HepG2 (cell line): Measurements from ENCODE around the gene CCN2. TPM values are rescaled to one million over a fixed set of nuclear protein-coding genes. Genes with fewer than 3 reads are reported as not detected.

Experiments
- ATF7-NPFF ChIP-seq: sonication (generic); formaldehyde crosslinking; IDR thresholded peaks from 2 replicates; pipeline ENCODE4 v1.8.1; 2023; ENCODE audit warnings: mild to moderate bottlenecking, low read depth, missing genetic modification reagents, moderate library complexity
- HNRNPL ChIP-seq: fragments of 200-400 bp; formaldehyde crosslinking; IDR thresholded peaks from 2 replicates; pipeline ENCODE4 v1.6.1; 2017; ENCODE audit warnings: mild to moderate bottlenecking, low read depth, low read length
- MAZ ChIP-seq, 2 experiments: sonication (generic) in 1 of 2; formaldehyde crosslinking in 1 of 2; IDR thresholded peaks; 2 replicates each; pipeline versions ENCODE4 v1.5.0 to v1.6.1; 2012 to 2020; ENCODE audit warnings: low read depth in 2 of 2, mild to moderate bottlenecking in 2 of 2, borderline replicate concordance in 1 of 2, improper control_type of control experiment in 1 of 2, low read length in 1 of 2, missing genetic modification reagents in 1 of 2, moderate library complexity in 1 of 2
- TBL1XR1 ChIP-seq: fragments of 150-350 bp; IDR thresholded peaks from 2 replicates; pipeline ENCODE4 v1.6.1; 2014; ENCODE audit warnings: borderline replicate concordance, low read length; ENCODE audit not compliant: partially characterized antibody
- WIZ ChIP-seq: sonication (generic); formaldehyde crosslinking; IDR thresholded peaks from 2 replicates; pipeline ENCODE4 v1.5.1; 2020; ENCODE audit warnings: mild to moderate bottlenecking, missing genetic modification reagents
- YEATS4 ChIP-seq: sonication (generic); formaldehyde crosslinking; IDR thresholded peaks from 2 replicates; pipeline ENCODE4 v1.4.0; 2020; ENCODE audit warnings: missing genetic modification reagents, borderline replicate concordance
- YY1 ChIP-seq: IDR thresholded peaks from 2 replicates; pipeline ENCODE4 v1.6.1; 2011; ENCODE audit warnings: low read length, low read depth, moderate library complexity, mild to moderate bottlenecking; ENCODE audit not compliant: insufficient read depth, insufficient replicate concordance
- ZMYM3 ChIP-seq: sonication (generic); formaldehyde crosslinking; IDR thresholded peaks from 2 replicates; pipeline ENCODE4 v1.5.1; 2020; ENCODE audit warnings: mild to moderate bottlenecking, missing genetic modification reagents
- ZNF615 ChIP-seq: sonication (generic); formaldehyde crosslinking; IDR thresholded peaks from 2 replicates; pipeline ENCODE4 v1.5.0; 2020; ENCODE audit warnings: mild to moderate bottlenecking, missing genetic modification reagents, borderline replicate concordance
- ZNF703 ChIP-seq: sonication (generic); formaldehyde crosslinking; IDR thresholded peaks from 2 replicates; pipeline ENCODE4 v1.5.1; 2020; ENCODE audit warnings: missing genetic modification reagents, mild to moderate bottlenecking, moderate library complexity, borderline replicate concordance
- ZNF766 ChIP-seq: sonication (generic); formaldehyde crosslinking; IDR thresholded peaks from 2 replicates; pipeline ENCODE4 v1.5.0; 2020; ENCODE audit warnings: missing genetic modification reagents, borderline replicate concordance
- ZNF790 ChIP-seq: sonication (generic); formaldehyde crosslinking; IDR thresholded peaks from 2 replicates; pipeline ENCODE4 v1.8.0; 2022; ENCODE audit warnings: missing genetic modification reagents, mild to moderate bottlenecking, borderline replicate concordance
- ZSCAN30 ChIP-seq: sonication (generic); formaldehyde crosslinking; IDR thresholded peaks from 2 replicates; pipeline ENCODE4 v1.5.0; 2020; ENCODE audit warnings: mild to moderate bottlenecking, missing genetic modification reagents
- polyA plus RNA-seq, 8 experiments: library from polyadenylated mRNA; depleted of rRNA in 3 of 8; stranded (reverse) in 7 of 8; unstranded in 1 of 8; fragments of >200 nt; fragmentation: Illumina TruSeq in 4 of 8; extraction: Trizol in 4 of 8; gene quantifications; 2 replicates each; pipeline versions ENCODE4 v1.2.1 to v1.2.3, GENCODE V29; 2011 to 2016; ENCODE audit warnings: low read depth in 4 of 8, missing spikeins in 1 of 8, mixed read lengths in 1 of 8; ENCODE audit not compliant: insufficient read depth in 1 of 8
- total RNA-seq, 5 experiments: library from RNA; depleted of rRNA; stranded (reverse); fragments of >200 nt; fragmentation: Illumina TruSeq; extraction: Trizol; gene quantifications; 2 replicates each; pipeline ENCODE4 v1.2.3, GENCODE V29; 2016; ENCODE audit warnings: low read depth in 1 of 5
- TF ChIP-seq, protein P1 (sequence below): sonication (generic); formaldehyde crosslinking; IDR thresholded peaks from 2 replicates; pipeline ENCODE4 v1.5.0; 2020; ENCODE audit warnings: mild to moderate bottlenecking, missing genetic modification reagents, moderate library complexity
- TF ChIP-seq, protein P2 (sequence below), 2 experiments: sonication (generic) in 1 of 2; formaldehyde crosslinking in 1 of 2; IDR thresholded peaks; 2 replicates each; pipeline versions ENCODE4 v1.5.1 to v1.6.1; 2011 to 2020; ENCODE audit warnings: borderline replicate concordance in 1 of 2, low read depth in 1 of 2, low read length in 1 of 2, mild to moderate bottlenecking in 1 of 2, missing genetic modification reagents in 1 of 2, moderate library complexity in 1 of 2
- TF ChIP-seq, protein P3 (sequence below), 2 experiments: sonication (generic) in 1 of 2; formaldehyde crosslinking in 1 of 2; IDR thresholded peaks; 2 replicates each; pipeline versions ENCODE4 v1.4.0 to v1.6.1; 2018 to 2020; ENCODE audit warnings: missing genetic modification reagents in 2 of 2, borderline replicate concordance in 1 of 2, low read depth in 1 of 2, mild to moderate bottlenecking in 1 of 2, missing biosample characterization in 1 of 2
- TF ChIP-seq, protein P4 (sequence below): sonication (generic); formaldehyde crosslinking; IDR thresholded peaks from 2 replicates; pipeline ENCODE4 v1.8.0; 2022; ENCODE audit warnings: mild to moderate bottlenecking, missing genetic modification reagents

The CCN2 gene
- total and polyA plus RNA-seq, 2 of the 13 experiments (the other 11 are each of a cell fraction or from before 2014, with no cell fraction given), result 34.7 to 316 TPM

DNA sequence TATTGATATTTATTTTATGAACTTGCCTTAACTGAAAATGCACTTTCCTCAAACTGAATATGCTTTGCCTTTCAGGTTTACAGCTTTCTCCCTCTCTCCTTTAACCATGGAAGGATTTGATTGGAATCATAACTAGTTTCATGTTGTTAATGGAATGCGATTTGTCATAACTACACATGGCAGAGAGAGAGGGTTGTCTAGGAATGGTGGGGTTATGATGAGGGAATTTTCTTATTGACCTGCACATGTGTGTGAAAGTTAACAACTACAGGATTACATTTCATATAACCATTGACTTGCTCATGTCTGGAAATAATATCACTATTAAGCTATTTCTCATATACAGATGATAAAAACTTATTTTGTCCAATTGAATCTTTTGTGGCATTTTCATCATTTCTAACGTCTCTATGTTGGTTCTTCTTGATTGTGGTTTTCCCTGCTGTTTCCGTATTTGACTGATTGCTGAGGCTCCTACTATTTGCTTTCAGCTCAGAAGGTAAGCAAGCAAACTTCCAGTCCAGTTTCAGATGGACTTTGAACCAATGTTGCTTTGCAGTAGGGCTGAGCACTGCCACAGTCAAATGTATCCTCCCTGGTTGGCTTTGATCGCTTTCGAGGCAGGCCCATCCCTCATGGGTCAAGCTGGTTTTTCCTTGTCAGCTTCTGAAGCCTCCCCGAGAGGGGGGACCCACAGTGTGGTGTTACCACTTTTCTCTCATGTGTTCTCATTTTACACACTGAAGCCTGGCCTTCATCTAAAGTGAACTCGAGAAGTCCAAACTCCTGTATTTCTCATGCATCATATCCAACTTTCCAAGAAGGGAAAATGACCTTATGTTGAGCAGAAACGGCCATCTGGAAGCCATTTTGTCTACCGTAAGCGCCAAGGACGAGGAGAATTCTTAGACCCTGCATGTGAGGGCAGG, 7.6 kb upstream of the CCN2 start (continued):
- peak; percentile 85; the same call in 1 of the 2 replicates for TF ChIP-seq ZMYM3 (CRISPR knock-in tag)
- TF ChIP-seq, protein P1, sequence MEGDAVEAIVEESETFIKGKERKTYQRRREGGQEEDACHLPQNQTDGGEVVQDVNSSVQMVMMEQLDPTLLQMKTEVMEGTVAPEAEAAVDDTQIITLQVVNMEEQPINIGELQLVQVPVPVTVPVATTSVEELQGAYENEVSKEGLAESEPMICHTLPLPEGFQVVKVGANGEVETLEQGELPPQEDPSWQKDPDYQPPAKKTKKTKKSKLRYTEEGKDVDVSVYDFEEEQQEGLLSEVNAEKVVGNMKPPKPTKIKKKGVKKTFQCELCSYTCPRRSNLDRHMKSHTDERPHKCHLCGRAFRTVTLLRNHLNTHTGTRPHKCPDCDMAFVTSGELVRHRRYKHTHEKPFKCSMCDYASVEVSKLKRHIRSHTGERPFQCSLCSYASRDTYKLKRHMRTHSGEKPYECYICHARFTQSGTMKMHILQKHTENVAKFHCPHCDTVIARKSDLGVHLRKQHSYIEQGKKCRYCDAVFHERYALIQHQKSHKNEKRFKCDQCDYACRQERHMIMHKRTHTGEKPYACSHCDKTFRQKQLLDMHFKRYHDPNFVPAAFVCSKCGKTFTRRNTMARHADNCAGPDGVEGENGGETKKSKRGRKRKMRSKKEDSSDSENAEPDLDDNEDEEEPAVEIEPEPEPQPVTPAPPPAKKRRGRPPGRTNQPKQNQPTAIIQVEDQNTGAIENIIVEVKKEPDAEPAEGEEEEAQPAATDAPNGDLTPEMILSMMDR (CRISPR knock-in tag), result no peak; the same call in 1 of the 2 replicates
- TF ChIP-seq, protein P2, sequence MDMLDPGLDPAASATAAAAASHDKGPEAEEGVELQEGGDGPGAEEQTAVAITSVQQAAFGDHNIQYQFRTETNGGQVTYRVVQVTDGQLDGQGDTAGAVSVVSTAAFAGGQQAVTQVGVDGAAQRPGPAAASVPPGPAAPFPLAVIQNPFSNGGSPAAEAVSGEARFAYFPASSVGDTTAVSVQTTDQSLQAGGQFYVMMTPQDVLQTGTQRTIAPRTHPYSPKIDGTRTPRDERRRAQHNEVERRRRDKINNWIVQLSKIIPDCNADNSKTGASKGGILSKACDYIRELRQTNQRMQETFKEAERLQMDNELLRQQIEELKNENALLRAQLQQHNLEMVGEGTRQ (IDR thresholded peaks at IDR 0.05; ENCODE audit: low read depth, low read length), result no peak
- TF ChIP-seq, protein P2 (CRISPR knock-in tag; IDR thresholded peaks at IDR 0.05; ENCODE audit: borderline replicate concordance), result no peak
- TF ChIP-seq, protein P3, sequence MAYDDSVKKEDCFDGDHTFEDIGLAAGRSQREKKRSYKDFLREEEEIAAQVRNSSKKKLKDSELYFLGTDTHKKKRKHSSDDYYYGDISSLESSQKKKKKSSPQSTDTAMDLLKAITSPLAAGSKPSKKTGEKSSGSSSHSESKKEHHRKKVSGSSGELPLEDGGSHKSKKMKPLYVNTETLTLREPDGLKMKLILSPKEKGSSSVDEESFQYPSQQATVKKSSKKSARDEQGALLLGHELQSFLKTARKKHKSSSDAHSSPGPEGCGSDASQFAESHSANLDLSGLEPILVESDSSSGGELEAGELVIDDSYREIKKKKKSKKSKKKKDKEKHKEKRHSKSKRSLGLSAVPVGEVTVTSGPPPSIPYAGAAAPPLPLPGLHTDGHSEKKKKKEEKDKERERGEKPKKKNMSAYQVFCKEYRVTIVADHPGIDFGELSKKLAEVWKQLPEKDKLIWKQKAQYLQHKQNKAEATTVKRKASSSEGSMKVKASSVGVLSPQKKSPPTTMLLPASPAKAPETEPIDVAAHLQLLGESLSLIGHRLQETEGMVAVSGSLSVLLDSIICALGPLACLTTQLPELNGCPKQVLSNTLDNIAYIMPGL (CRISPR knock-in tag; IDR thresholded peaks at IDR 0.05; ENCODE audit: borderline replicate concordance in 1 of 2, low read depth in 1 of 2), result peak; percentile 73 to 77; a peak in 3 of 4 replicates
- TF ChIP-seq, protein P4, sequence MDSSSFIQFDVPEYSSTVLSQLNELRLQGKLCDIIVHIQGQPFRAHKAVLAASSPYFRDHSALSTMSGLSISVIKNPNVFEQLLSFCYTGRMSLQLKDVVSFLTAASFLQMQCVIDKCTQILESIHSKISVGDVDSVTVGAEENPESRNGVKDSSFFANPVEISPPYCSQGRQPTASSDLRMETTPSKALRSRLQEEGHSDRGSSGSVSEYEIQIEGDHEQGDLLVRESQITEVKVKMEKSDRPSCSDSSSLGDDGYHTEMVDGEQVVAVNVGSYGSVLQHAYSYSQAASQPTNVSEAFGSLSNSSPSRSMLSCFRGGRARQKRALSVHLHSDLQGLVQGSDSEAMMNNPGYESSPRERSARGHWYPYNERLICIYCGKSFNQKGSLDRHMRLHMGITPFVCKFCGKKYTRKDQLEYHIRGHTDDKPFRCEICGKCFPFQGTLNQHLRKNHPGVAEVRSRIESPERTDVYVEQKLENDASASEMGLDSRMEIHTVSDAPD (CRISPR knock-in tag), result no peak; the same call in 1 of the 2 replicates
- TF ChIP-seq HNRNPL, result no peak
- TF ChIP-seq YEATS4, result peak; percentile 86
- TF ChIP-seq ZNF790 (CRISPR knock-in tag), result no peak
- TF ChIP-seq ZNF615 (CRISPR knock-in tag), result 0 out of 2 replicates have a peak, but pooled peaks have one; percentile 60
- peak; percentile 80 for TF ChIP-seq YY1
- TF ChIP-seq ZNF766 (CRISPR knock-in tag), result peak; percentile 80; the same call in 1 of the 2 replicates
- TF ChIP-seq MAZ (IDR thresholded peaks at IDR 0.05; ENCODE audit: borderline replicate concordance, low read depth, low read length), result no peak
- peak; percentile 85 for TF ChIP-seq MAZ (CRISPR knock-in tag; IDR thresholded peaks at IDR 0.05; ENCODE audit: low read depth)
- no peak for TF ChIP-seq ZSCAN30 (CRISPR knock-in tag)
- no peak for TF ChIP-seq ATF7-NPFF (CRISPR knock-in tag)
- TF ChIP-seq WIZ (CRISPR knock-in tag), result peak; percentile 98
- peak; percentile 94 for TF ChIP-seq TBL1XR1
- TF ChIP-seq ZNF703 (CRISPR knock-in tag), result no peak
